Peyer's patch (tissue), 4 donors: ENCODE measurements around the gene ANXA2. TPM values are rescaled to one million over a fixed set of nuclear protein-coding genes. Genes with fewer than 3 reads are reported as not detected.
"Not testable (repeated sequence)": the region's sequence is repeated elsewhere in the genome, so short reads cannot be mapped to it uniquely, and the experiment has no call there.

Experiments used
- DNase-seq, 3 donors: peaks; one replicate each; pipeline ENCODE4 v3.0.0-alpha.2; 2017 to 2019
- H3K27ac ChIP-seq, 4 donors: fragments of 200-600 bp; sonication (generic); one replicate each; pipeline ENCODE4 v1.5.1; 2016 to 2019
- H3K27me3 ChIP-seq, 2 donors: fragments of 200-600 bp; sonication (generic); one replicate each; pipeline ENCODE4 v1.5.1; 2019
- H3K36me3 ChIP-seq, 3 donors: fragments of 200-600 bp; sonication (generic); one replicate each; pipeline ENCODE4 v1.5.1; 2016 to 2019
- H3K4me1 ChIP-seq, 4 donors: fragments of 200-600 bp; sonication (generic); one replicate each; pipeline ENCODE4 v1.5.1; 2016 to 2019
- H3K4me3 ChIP-seq, 4 donors: fragments of 200-600 bp; sonication (generic); 1 replicate in 3 of 4; 2 replicates in 1 of 4; pipeline ENCODE4 v1.5.1; 2016 to 2019; ENCODE audit warnings: mild to moderate bottlenecking in 1 of 4
- H3K9me3 ChIP-seq, 4 donors: fragments of 200-600 bp; sonication (generic); one replicate each; pipeline ENCODE4 v1.5.1; 2016 to 2019; ENCODE audit warnings: mild to moderate bottlenecking in 1 of 4
- POLR2A ChIP-seq, 2 donors: fragments of 450-650 bp; IDR thresholded peaks; one replicate each; pipeline ENCODE4 v1.5.1; 2017; ENCODE audit warnings: antibody characterized with exemption in 2 of 2, mild to moderate bottlenecking in 2 of 2, moderate library complexity in 2 of 2
- total RNA-seq, 4 donors: library from RNA; depleted of rRNA; stranded (reverse); fragments of >200 nt; gene quantifications; one replicate each; pipeline ENCODE4 v1.1.0, GENCODE V29; 2016
- TF ChIP-seq, protein P1 (sequence below), 6 experiments: fragments of 450-650 bp in 4 of 6; fragments of 200-600 bp in 2 of 6; sonication (generic) in 1 of 6; IDR thresholded peaks; one replicate each; pipeline ENCODE4 v1.5.1; 2017 to 2019; ENCODE audit warnings: antibody characterized with exemption in 6 of 6, mild to moderate bottlenecking in 3 of 6, moderate library complexity in 1 of 6

The ANXA2 gene
- total RNA-seq, 4 donors from 2014 or later: 564 to 802 (median 681) TPM

GRCh38 chr15:60416484-60416883 is 18.7 kb upstream of the ANXA2 start:
- no peaks in the 10 kb centered on the region for H3K4me1 ChIP-seq
- TF ChIP-seq POLR2A (IDR thresholded peaks at IDR 0.05): no peak
- TF ChIP-seq, protein P1, sequence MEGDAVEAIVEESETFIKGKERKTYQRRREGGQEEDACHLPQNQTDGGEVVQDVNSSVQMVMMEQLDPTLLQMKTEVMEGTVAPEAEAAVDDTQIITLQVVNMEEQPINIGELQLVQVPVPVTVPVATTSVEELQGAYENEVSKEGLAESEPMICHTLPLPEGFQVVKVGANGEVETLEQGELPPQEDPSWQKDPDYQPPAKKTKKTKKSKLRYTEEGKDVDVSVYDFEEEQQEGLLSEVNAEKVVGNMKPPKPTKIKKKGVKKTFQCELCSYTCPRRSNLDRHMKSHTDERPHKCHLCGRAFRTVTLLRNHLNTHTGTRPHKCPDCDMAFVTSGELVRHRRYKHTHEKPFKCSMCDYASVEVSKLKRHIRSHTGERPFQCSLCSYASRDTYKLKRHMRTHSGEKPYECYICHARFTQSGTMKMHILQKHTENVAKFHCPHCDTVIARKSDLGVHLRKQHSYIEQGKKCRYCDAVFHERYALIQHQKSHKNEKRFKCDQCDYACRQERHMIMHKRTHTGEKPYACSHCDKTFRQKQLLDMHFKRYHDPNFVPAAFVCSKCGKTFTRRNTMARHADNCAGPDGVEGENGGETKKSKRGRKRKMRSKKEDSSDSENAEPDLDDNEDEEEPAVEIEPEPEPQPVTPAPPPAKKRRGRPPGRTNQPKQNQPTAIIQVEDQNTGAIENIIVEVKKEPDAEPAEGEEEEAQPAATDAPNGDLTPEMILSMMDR (IDR thresholded peaks at IDR 0.05): no peak
- H3K9me3 ChIP-seq: no peaks in the 10 kb centered on the region
- no peak overlapping the region for H3K27ac ChIP-seq
- no peak for DNase-seq
- H3K36me3 ChIP-seq: no peaks in the 10 kb centered on the region
- H3K27me3 ChIP-seq: no peaks in the 10 kb centered on the region
- no peak overlapping the region for H3K4me3 ChIP-seq

DNA sequence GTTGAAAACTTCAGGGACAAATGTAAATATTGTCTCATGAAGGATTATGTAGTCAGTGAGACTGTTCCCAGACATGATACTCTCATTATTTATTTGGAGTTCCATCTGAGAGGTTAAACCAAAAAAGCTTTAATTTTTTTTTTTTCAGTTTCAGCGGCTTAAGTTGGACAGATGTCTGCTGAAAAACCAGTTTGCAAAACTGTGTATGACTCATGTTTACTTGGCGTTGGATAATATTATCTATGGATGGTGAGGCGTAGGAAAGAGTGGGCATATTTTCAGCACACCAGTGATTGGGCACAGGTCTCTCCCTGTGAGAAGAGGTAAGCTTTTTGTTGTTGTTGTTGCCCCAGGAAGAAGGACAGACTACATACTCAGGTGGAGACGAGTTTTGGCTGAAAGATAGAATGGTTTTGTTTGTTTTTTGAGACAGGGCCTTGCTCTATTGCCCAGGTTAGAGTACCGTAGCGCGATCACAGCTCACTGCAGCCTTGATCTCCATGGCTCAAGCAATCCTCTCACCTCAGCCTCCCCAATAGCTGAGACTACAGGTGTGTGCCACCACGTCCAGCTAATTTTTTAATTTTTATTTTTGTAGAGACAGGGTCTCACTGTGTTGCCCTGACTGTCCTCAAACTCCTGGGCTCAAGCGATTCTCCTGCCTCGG is 16.4 kb upstream of the ANXA2 start:
- H3K27me3 ChIP-seq: no peaks in the 10 kb centered on the region
- no peak overlapping the region for H3K27ac ChIP-seq
- H3K4me1 ChIP-seq: peaks cover 0 to 2% (median 0%) of the 10 kb centered on the region in 4 donors
- DNase-seq: no peak
- no peak for TF ChIP-seq POLR2A (IDR thresholded peaks at IDR 0.05)
- TF ChIP-seq, protein P1 (IDR thresholded peaks at IDR 0.05): no peak
- no peaks in the 10 kb centered on the region for H3K36me3 ChIP-seq
- no peak overlapping the region for H3K4me3 ChIP-seq
- no peaks in the 10 kb centered on the region for H3K9me3 ChIP-seq

DNA sequence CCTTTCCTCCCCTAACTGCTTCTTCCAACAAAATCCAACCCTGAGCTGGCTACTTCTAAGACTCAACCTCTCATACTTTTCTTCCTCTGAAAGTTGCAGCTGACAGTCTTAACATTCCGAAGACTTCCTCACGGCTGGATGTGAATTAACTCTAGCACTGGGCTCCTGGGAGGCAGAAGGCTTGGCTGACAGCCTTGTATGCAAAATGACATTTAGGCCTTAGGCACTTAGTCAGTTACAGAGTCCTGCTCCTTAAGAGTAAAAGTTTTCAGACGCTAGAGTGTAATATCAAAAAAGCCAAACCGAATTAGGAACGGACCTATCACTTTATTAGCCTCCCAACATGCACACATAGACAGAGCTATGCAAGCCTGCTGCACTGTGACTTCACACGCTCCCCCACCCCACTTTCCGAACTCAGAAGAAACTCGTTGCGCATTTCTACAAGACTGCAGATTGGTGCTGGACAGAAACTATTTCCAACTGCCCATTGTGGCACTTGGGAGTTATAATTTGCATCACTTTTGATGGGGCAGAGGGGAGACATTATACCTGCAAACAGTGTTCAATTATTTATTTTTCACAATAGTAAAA is 15.5 kb upstream of the ANXA2 start:
- no peaks in the 10 kb centered on the region for H3K27me3 ChIP-seq
- no peak for DNase-seq
- no peaks in the 10 kb centered on the region for H3K36me3 ChIP-seq
- peaks cover 0 to 9% (median 3%) of the 10 kb centered on the region in 4 donors for H3K4me1 ChIP-seq
- H3K9me3 ChIP-seq: no peaks in the 10 kb centered on the region
- TF ChIP-seq POLR2A (IDR thresholded peaks at IDR 0.05): no peak
- TF ChIP-seq, protein P1 (IDR thresholded peaks at IDR 0.05): no peak
- no peak overlapping the region for H3K4me3 ChIP-seq
- H3K27ac ChIP-seq: no peak overlapping the region

DNA sequence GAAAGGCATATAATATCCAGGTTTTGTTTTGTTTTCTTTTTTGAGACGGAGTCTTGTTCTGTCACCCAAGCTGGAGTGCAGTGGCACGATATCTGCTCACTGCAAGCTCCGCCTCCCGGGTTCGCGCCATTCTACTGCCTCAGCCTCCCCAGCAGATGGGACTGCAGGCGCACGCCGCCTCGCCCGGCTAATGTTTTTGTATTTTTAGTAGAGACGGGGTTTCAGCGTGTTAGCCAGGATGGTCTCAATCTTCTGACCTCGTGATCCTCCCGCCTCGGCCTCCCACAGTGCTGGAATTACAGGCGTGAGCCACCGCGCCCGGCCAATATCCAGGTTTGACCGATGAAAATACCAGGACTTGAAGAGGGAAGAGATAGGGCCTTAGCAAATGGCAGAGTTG is 15.0 kb upstream of the ANXA2 start:
- H3K9me3 ChIP-seq, H3K27me3 ChIP-seq, DNase-seq, H3K36me3 ChIP-seq, H3K27ac ChIP-seq, H3K4me3 ChIP-seq: not testable (repeated sequence)
- peaks cover 0 to 13% (median 3%) of the 10 kb centered on the region in 4 donors for H3K4me1 ChIP-seq

GRCh38 chr15:60411774-60412425 is 14.1 kb upstream of the ANXA2 start:
- TF ChIP-seq POLR2A (IDR thresholded peaks at IDR 0.05): no peak
- TF ChIP-seq, protein P1 (IDR thresholded peaks at IDR 0.05): no peak
- H3K27ac ChIP-seq: no peak overlapping the region
- no peak for DNase-seq
- peaks cover 0 to 14% (median 3%) of the 10 kb centered on the region in 4 donors for H3K4me1 ChIP-seq
- no peaks in the 10 kb centered on the region for H3K36me3 ChIP-seq
- H3K4me3 ChIP-seq: no peak overlapping the region
- H3K9me3 ChIP-seq: no peaks in the 10 kb centered on the region
- H3K27me3 ChIP-seq: no peaks in the 10 kb centered on the region

DNA sequence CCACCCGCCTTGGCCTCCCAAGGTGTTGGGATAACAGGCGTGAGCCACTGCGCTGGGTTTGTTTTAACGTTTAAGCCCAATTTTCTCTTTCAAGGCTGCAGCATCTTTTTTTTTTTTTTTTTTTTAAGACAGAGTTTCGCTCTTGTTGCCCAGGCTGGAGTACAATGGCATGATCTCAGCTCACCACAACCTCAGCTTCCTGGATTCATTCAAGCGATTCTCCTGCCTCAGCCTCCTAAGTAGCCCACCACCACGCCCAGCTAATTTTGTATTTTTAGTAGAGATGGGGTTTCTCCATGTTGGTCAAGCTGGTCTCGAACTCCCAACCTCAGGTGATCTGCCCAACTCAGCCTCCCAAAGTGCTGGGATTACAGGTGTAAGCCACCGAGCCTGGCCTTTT is 12.6 kb upstream of the ANXA2 start:
- not testable (repeated sequence) for H3K4me3 ChIP-seq, H3K27ac ChIP-seq, DNase-seq, H3K9me3 ChIP-seq, H3K27me3 ChIP-seq, H3K36me3 ChIP-seq
- H3K4me1 ChIP-seq: peaks cover 0 to 14% (median 3%) of the 10 kb centered on the region in 4 donors
